WI38 (cell line): ENCODE results near the gene WDR88.

ENCODE experiments used
- H3K4me3 ChIP-seq: 2 replicates; pipeline ENCODE4 v1.5.1; 2011; ENCODE audit warnings: low read depth, mild to moderate bottlenecking, control low read depth, low read length
- CTCF ChIP-seq: IDR thresholded peaks from 2 replicates; pipeline ENCODE4 v1.5.1; 2012; ENCODE audit warnings: low read depth, mild to moderate bottlenecking, control low read depth, low read length

Gene WDR88

GRCh38 chr19:33202546-33203507 is 70.9 kb downstream of the WDR88 start:
- TF ChIP-seq CTCF, result no peak
- H3K4me3 ChIP-seq, result no peak overlapping the region

DNA sequence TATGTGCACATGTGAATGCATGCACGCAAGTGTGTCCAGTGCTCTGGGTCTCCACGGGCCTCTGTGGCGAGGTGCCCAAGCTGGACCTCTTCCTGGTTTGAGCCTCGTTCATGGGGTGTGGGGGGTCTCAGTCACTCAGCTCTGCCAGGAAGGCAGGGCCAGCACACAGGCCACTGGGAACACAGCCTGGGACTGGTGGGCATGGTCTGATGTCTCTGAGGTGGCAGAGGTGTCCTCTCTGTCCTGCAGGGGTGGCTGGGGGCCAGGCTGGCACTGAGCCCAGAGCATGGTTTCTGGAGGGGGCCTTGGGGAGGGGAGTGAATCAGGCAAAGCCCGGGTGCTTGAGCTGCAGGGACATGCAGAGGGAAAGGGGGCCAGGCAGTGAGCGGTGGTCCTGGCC is 71.6 kb downstream of the WDR88 start:
- TF ChIP-seq CTCF, result no peak
- no peak overlapping the region for H3K4me3 ChIP-seq

DNA sequence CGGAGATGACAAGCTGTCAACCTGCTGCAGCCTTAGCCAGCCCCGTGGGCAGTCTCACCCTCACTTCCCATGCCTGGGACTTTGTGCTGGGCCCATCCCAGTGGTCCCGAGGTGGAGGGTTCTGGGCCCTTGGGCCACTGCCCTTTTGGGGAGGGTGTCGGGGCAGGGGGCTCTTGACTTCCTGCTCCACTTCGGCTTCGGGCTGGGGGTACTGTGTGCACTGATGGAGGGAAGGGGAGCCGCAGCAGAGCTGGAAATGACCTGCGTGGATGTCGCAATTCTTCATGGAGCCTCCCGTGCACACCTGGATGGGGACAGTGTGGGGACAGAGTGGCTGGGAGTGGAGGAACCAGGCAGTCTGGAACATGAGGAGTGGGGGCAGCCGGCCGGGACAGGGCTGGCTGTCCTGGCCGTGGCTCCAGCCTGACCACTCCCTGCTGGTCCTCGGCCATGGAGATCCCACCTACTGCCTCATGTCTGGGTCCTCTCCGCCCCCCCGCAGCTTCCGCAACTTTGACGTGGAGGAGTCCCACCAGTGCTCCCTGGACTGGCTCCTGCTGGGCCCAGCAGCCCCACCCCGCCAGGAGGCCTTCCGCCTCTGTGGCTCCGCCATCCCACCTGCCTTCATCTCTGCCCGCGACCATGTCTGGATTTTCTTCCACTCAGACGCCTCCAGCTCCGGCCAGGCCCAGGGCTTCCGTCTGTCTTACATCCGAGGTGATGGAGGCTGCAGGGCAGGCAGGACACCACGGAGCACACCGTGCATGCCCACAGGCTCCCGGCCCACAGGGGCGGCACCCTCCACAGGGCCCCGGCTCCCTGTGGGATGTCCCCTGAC is 72.4 kb downstream of the WDR88 start:
- no peak for TF ChIP-seq CTCF
- H3K4me3 ChIP-seq, result no peak overlapping the region

DNA sequence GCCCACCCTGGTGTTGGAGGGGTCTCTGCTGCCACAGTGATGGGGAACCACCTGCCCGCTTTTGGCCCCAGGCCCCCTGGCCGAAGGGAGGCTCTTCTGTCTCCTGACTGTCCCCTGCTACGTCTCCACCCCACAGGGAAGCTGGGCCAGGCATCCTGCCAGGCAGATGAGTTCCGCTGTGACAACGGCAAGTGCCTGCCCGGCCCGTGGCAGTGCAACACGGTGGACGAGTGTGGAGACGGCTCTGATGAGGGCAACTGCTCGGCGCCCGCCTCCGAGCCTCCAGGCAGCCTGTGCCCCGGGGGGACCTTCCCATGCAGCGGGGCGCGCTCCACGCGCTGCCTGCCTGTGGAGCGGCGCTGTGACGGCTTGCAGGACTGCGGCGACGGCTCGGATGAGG is 73.2 kb downstream of the WDR88 start:
- TF ChIP-seq CTCF, result no peak
- no peak overlapping the region for H3K4me3 ChIP-seq

DNA sequence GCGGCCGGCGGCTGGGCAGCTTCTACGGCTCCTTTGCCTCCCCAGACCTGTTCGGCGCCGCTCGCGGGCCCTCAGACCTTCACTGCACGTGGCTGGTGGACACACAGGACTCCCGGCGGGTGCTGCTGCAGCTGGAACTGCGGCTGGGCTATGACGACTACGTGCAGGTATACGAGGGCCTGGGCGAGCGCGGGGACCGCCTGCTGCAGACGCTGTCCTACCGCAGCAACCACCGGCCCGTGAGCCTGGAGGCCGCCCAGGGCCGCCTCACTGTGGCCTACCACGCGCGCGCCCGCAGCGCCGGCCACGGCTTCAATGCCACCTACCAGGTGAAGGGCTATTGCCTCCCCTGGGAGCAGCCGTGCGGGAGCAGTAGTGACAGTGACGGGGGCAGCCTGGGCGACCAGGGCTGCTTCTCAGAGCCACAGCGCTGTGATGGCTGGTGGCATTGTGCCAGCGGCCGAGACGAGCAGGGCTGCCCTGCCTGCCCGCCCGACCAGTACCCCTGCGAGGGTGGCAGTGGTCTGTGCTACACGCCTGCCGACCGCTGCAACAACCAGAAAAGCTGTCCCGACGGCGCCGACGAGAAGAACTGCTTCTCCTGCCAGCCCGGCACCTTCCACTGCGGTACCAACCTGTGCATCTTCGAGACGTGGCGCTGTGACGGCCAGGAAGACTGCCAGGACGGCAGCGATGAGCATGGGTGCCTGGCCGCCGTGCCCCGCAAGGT is 73.8 kb downstream of the WDR88 start:
- no peak overlapping the region for H3K4me3 ChIP-seq
- TF ChIP-seq CTCF, result no peak

- TF ChIP-seq CTCF, result no peak
- H3K4me3 ChIP-seq, result no peak overlapping the region
Observed at GRCh38 chr19:33206261-33207039, 74.5 kb downstream of the WDR88 start.
